ENCODE data around the gene KCNK5. TPM values are rescaled to one million over a fixed set of nuclear protein-coding genes. Genes with fewer than 3 reads are reported as not detected.

The KCNK5 gene
- total RNA-seq, 1 donor from 2014 or later, result 0.16 TPM

DNA sequence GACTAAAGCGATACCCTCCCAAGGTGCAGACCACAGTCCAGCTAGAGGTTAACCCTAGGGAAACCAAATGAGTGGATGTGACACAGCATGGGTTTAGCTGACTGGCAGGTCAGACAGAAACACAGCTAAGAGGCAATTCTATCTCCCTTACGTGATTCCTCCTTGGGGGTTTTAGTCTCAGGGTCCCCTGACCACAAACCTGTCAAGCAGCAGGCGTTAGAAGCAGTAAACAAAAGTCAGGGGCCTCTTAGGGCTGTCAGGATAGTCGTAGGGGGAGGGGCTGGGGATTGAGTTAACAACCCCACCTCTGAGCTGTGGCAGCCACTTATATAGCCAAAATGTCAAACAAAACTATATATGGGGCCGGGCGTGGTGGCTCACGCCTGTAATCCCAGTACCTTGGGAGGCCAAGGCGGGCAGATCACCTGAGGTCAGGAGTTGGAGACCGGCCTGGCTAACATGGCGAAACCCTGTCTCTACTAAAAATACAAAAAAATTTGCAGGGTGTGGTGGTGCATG lies 13.6 kb downstream of the KCNK5 start:
- DNase-seq, result no peak

DNA sequence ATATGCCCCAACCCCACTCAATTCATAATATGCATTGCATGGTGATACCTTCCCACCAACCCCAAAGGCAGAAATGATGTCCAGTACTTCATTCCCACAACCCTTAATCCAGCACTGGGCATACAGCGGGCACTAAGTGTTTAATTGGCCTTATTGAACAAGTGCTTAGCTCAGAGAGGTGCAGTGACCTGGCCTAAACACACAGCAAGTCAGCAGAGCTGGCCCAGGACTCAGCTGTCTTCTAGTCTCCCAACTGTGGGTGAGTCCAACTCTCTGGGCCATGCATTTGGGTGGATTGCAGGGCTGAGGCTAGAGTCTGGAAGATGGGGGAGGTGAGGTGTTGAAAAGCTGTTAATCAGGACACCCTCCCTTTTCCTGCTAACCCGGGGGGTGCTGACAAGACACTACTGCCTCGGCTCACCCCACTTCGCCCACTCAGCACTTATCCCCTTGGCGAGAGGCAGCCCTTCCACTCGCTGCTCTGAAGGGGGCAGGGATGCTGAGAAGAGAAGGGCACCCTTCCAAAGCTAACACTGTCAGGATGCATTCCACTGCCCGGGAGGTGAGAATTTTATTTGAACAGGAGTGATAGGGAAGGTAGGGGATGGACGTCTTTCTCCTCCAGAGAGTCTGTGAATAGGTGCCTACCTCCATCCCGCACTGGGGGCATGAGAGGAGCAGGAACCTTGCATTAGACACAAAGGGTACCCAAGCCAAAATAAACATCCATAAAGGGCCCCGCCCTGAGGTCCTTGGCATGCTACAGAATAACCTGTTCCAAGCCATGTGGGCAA lies 14.2 kb downstream of the KCNK5 start:
- no peak for DNase-seq

DNA sequence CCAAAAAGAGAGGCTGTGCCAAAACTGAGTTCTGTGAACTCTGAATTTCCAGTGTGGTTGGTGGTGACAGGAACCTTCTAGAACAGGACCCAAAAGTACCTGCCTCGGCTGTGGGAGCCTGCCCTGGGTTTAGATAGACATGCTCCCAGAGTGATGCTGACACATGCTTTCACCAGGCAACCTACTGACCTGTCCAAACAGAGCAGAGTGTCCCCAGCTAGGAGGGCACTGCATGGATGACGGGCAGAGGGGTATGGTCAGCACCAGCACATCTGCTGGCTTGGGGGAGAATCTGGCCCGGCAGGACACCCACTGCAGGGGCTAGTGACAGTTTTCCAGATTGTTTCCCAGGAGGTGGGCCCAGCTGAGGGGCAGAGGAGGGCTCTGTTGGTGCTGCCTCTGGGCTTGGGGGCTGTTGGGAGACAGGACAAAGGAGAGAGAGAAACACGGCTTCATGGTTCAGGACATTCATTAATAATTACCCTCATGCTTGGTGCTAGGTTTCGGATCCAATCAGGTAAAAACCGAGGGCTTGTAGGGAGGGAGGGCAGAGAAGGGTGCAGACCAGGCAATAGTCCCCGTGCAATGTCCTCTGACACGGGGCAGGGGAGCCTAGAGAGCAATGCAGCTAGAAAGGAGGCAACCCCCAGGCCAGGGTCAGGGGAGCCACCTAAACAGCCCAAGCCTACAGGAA lies 15.0 kb downstream of the KCNK5 start:
- DNase-seq, result no peak

DNA sequence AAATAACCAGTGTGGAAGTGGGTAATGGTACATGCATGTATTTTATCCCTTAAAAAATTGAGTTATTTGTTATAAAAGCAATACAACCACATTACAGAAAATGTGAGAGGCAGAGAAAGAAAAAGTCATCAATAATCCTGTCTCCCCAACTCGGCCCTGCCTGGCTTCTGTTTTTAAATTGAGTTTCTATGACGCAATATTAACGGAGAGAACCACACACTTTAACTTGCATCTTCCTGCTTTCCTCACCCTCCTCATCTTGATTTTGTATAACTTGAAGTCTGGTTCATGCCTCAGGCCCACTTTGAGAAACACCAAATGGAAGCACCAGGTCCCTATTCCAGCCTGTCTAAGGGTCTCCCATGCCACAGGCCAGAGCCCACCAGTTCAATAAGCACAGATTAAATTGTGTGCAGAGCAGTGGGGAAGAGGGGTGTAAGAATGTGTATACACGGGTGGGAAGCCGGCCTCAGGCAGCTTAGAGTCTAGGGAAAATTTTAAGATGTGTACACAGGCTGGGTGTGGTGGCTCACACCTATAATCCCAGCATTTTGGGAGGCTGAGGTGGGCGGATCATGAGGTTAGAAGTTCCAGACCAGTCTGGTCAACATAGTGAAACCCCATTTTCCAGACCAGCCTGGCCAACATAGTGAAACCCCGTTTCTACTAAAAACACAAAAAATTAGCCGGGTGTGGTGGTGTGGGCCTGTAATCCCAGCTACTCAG lies 15.9 kb downstream of the KCNK5 start:
- DNase-seq, result no peak

DNA sequence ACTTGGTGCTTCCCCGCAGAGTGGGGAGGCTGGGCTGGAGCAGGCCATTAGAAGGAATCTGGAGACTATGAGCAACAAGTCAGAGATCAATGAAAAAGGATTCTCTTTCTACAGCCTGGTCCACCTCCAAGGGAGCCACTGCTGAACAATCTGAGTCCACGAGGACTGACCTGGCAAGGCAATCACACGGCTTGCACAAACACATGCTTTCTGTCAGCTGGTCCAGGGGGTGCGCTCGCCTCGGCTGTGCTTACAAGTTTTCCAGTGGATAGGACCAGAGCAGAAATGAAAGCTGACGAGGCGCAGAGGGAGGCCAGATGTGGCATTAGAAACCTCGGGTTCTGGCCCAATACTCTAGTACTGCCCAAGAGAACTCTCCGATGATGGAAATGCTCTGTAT lies 18.1 kb downstream of the KCNK5 start:
- no peak for DNase-seq

DNA sequence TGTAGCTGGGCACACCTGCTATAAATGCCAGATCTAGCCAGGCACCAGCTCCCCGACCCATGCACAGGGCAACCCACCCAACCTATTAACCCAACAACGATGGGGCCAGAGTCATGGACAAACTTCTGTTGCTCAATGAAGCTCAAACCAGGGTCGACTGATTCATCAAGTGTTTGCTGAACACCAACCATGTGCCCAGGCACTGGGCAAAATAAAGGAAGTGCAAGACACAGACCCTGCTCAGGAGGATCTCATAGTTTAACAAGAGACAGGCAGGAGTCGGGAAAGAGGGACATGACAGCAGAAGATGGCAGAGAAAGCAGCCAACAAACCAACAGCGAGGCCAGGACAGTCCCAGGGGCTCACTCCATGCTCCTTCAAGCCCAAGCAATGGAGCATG lies 18.8 kb downstream of the KCNK5 start:
- DNase-seq, result no peak

DNA sequence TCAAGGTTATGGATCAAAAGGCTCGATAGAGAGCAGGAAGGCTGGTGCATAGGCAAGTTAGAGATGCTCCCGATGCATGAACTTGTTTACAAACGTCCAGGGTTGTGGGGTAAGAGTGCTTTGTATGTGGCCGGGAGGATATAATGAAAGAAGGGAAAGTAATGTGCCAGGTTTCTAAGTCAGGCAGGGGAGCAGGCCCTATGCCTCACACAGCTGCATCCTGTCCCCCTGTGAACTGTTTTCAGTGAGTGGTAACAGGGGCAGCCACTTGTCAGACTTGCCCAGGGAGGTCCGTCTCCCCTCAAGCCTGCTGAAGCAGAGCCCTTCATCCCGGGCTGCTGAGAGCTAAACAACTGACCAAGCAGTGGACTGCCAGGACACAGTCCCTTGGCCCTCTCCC lies 19.4 kb downstream of the KCNK5 start:
- no peak for DNase-seq

DNA sequence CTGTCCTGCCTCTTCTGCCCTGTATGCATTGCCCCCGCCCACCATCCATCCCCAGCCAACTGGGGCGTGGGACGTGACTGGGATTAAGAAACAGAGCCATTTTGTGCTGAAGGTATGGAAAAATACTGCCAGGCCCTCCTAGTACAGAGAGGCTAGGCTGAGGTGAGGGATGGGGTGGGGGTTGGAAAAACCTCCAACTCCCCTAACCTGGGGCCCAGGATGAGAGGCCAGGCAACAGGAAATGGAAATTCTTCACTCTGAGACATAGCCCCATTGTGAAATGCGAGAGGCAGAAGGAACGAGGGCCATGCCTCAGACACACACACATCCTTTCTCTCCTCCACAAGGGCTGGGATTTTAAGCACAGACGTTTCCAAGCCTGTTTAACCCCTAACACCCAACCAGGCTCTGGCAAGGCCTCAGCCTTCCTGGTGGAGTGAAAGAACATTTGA lies 19.9 kb downstream of the KCNK5 start:
- no peak for DNase-seq

DNA sequence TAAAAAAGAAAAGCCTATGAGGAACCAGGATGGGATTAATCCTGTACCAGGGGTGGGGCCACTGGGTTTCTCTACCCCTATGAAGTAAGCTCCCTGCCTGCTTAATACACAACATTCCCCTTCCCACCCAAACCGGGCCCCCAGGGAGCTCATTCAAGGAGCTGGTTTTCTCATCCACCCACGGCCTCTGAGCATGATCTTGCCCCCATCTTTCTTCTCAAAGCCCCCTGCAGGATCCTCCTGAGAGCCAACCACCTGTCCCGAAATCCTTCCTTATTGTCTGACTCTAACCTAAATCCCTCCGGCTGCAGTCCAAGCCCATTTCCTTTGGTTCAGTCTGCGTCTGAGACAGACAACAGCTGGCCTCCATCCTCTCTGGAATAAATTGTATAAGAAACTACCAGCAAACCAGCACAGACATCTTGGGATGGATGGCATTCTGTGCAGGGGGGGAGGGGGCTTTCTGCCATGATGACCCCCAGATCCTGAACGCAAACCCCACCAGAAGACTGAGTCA lies 21.0 kb downstream of the KCNK5 start:
- DNase-seq, result no peak

DNA sequence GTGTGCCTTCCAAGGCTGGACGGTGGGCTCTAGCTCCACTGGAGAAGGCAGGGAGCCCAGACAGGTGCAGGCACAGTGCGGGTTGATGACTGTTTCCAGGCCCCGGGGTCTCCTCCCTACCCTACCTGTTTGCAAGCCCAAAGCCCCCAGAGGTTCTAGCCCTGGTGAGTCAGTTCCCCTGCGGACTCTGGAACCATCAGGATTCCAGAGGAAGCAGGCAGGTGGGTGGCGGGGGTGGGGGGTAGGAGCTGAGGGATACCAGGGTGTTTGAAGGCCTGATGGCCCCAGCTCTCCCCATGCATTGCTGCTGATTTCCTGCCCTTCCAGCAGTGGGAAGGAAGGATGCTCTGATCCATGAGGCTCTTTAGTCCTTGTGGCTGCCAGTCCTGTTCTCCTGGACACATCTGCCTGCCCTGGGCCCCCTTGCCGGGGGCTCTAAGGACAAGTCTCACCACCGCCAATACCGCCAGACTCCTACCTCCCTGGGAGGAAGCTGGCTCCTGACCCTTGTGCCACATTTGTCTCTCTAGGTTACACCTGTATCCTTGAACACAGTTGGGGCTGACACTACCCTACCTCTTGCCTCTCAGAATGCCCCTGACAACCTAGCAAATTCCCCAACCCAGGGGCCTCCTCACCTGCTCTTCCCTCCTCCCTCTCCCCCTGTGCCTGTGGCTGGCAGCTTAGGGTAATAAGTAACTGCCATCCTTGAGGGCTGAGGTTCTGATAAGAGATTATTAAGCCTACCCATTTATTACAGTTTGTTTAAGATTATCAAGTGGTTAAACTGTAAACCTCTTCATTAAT lies 21.7 kb downstream of the KCNK5 start:
- DNase-seq, result no peak

DNA sequence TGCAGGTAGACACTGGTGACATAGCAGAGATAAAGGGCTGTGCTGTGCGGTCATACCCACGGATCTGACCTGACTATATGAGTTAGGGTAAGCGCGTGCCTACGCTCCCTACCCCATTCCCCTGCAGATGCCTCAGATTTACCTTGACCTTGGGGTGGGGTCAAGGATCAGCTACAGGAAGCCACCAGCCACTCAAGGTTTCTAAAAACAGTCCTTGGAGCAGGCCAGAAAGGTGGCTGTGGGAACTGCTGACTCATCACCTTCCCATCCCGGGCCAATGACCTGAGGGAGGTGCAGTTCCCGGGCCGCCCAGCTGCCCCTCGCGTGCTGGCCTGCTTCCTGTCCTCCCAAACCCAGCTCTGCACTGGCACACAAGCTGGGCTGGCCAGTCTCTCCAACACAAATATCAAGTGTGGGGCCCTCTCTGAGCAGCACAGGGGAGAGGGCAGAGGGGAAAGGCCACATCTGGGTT lies 23.0 kb downstream of the KCNK5 start:
- DNase-seq, result no peak

DNA sequence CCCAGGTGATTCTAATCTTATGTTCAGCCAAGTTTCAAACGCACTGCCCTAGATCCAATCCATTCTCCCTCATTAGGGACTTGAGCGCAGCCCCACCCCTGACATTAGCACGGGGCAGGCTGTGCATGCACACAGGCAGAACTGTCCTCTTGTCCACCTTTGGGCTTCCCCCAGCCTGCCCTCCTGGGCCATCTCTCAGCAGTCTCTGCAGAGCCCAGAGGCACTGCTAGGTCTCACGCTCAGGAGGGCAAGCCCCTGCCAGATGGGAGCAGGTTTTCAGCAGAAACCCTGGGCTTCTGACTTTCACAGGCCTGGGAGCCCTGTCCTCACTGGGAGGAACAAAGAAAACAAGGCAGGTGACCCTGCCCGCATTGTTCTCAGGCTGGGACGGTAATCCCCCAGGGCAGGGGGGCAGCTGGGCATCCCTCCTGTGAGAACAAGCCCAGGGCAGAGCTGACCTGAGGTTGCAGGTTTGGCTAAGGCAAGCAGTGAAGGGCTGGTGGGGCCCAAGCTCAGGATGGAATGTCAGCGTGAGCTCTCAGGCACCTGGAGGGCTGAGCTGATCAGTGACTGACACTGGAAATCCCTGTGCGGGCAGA lies 24.5 kb downstream of the KCNK5 start:
- no peak for DNase-seq

DNA sequence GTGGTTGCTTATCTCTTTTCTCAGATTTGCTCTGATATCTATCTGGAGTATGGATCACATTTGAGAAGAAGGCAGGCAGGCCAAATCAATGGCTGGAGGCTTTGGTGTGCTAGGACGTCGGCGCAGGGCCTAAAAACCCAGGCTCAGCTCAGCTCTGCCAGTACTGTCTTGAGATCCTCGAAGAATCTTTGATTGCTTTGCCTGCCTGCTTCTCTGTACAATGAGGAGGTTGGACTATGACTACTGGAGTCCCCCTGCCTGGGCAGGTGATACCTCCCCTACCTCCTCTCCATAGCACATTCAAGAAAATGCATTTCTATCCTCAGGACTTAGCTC lies 25.1 kb downstream of the KCNK5 start:
- DNase-seq, result no peak

DNA sequence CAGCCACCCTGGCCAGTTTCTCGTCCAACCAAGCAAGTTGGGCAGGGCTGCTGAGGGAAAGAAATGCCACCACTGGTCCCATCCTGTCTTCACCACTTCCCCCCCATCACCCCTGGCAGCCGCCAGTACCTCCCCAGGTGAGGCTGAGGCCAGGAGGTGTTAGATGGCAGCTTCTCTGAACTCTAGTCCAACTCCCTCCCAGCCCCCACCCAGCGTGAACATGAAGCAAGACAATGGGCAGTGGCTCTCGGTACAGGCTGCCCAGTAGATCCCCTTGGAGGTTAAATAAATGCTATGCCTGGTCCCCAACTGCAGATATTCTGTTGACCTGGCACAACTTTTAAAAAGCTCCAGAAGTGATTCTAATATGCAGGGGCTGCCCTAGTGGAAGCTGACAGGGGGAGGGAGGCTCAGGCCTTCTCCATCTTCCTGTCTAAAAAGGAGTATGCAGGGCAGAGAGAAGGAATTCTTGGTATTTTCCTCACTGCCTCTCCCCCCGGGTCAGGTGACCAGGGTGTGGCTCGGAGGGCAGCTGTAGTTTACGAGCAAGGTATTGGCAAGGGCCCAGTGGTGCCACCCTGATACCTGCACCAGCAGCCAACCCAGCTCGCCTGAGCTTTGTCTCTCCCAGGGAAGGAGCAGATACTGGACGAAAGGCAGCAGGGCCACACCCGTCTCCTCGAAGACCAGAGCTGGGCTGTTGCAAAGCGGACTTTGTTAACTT lies 25.7 kb downstream of the KCNK5 start:
- no peak for DNase-seq

DNA sequence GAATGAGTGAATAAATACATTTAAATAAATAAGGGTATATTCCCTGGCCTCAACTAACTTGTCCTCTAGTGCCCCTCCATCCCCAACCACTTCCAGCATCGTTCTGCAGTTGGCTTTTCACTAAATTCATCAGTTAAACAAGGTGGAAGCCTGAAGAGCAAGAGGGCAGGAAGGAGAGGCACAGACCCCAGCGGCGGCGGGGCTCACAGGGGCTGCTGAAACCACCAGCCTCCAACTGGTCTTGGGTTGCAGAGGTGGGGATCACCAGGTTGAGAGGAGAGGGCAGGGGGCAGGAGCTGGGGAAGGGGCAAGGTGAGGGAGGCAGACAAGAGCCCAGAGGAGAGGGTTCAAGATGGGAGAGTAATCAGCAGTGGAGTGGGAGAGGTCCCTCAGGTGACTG lies 27.1 kb downstream of the KCNK5 start:
- DNase-seq, result no peak

DNA sequence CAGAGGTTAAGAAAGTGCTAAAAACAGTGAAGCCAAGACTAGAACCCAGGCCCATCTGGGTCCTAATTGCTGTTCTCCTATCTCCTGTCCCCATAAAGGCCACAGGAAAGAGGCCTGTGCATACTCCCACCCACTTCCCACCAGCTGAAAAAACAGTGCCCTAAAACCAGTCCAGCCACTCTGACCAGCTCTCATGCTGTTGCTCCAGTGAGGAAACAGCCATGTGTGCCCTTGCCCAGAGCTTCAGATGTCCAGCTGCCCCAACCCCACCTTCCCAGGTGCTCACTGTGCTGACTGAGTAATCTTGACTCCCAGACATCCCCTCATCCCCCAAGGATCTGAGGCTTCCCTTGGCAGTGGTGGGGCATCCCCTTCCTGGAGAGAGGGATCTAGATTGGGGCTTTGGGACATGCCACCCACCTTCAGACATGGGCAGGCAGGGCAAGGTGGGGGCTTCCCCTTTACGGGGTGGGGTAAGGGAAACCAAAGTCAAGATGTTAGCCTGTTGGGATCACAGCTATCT lies 28.7 kb downstream of the KCNK5 start:
- no peak for DNase-seq

DNA sequence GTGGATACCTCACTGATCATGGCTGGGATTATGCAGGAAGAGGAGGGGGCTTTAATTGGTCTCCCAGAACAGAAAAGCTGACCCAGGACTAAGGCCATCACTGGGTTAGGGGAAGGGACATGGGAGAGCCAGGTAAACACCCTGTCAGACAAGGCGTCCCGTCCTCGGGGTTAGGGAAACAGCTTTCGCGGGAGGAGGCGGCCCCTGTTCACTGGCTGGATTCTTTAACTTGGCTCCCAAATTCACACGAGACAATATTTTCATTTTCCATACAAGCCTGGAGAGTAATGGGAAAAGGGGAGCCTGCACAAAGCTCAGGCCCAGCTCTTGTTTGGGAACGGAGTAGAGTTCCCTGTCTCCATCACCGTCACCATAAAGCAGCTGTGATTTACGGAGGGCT lies 29.3 kb downstream of the KCNK5 start:
- no peak for DNase-seq

DNA sequence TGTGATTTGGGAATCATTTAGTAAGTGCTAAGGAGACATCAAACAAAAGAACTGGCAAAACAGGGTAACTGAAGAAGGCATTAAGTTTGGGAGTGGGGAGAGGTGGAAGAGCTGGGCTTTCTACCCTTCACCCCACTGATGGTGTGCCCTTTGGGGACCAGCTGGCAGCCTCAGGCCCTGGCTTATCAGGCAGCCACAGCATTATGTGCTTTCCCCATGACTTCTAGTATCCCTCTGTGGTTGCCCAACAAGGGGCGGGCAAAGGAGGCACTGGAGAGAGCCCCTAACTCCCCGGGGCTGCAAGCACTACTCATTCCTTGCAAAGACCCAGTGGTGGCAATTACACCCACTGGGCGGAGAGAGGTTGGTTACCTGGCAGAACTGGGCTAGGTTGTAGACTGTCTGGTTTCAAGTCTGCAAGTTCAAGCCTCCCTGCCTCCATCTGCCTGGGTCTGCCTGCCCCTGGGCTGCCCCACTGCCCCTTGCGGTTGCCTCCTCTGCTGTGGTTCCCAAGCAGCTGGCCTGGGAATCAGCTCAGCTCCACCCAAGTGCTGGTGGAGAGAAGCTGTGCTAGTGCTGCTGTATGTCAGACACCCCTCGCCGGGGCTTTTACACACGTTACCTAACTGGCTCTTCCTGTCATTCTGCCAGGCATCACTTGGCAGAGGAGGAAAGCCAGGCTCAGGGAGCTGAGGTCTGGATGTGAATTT lies 29.9 kb downstream of the KCNK5 start:
- DNase-seq, result no peak

DNA sequence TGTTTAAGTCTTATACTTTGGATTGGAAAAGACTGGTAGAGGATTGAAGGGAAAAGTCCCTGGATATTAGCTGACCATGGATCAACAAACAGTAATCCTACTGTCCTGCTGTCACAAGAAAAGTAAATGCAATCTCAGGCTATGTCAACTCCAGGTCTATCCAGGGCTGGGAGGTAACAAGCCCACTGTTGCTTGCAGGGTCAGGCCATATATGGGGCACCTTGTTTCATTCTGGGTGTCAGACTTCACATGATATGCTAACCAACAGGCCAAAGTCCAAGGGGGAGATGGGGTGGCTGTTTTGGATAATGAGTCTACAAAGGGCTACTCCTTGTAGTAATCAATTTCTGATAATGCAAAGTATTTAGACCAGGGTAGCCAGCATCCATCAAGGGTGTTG lies 30.7 kb downstream of the KCNK5 start:
- DNase-seq, result no peak

DNA sequence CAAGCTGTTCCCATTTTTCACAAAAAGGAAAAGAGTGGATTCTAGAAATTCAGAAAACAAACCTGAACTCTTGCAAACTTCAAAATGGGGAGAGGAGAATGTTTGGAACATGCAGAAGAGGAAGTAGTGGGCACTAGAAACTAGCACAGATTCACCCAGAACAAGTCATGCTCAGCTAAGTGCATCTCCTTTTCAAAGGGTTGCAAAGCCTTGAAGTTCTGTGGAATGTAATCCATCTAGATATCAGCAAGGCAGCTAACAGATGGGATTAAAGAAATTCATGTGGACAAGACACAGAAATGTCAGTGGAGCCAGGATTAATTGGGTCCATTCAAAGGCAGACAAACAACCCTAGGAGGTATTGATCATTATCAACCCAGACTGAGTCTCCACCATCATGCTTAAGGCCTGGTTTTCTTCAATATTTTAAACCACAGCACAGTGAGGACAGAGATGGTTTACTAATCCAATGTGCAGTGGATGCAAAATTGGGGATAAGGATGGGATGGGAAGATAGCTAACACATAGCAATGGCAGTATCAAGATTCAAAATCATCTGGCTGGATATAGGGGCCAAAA lies 31.3 kb downstream of the KCNK5 start:
- DNase-seq, result no peak

Data from occipital lobe (tissue), 2 donors.